HFFc6 (cell line): ENCODE measurements around the gene ACSL3. TPM values are rescaled to one million over a fixed set of nuclear protein-coding genes. Genes with fewer than 3 reads are reported as not detected.

Source experiments
- DNase-seq: peaks from one replicate; pipeline ENCODE4 v3.0.0-alpha.2; 2018
- H3K27ac Mint-ChIP-seq: 2 replicates; pipeline ENCODE4 v1.8.0; 2020; ENCODE audit warnings: mild to moderate bottlenecking, mixed read lengths
- H3K27me3 Mint-ChIP-seq: 2 replicates; pipeline ENCODE4 v1.8.0; 2021; ENCODE audit warnings: mild to moderate bottlenecking, moderate library complexity, mixed read lengths; ENCODE audit not compliant: insufficient read depth
- H3K36me3 Mint-ChIP-seq: 2 replicates; pipeline ENCODE4 v1.8.0; 2021; ENCODE audit warnings: low read depth, mixed read lengths
- H3K4me1 Mint-ChIP-seq: 2 replicates; pipeline ENCODE4 v1.8.0; 2020; ENCODE audit warnings: low read depth, mixed read lengths
- H3K4me3 Mint-ChIP-seq: 2 replicates; pipeline ENCODE4 v1.8.0; 2020; ENCODE audit warnings: mild to moderate bottlenecking, moderate library complexity, mixed read lengths
- H3K9me3 Mint-ChIP-seq: 2 replicates; pipeline ENCODE4 v1.8.0; 2020; ENCODE audit warnings: mild to moderate bottlenecking, mixed read lengths
- total RNA-seq, 6 experiments: library from RNA; stranded (reverse); fragmentation: NEBNext Ultra II Directional; extraction: Animal tissue kit (Norgen Biotek cat#: 25700); gene quantifications; 2 replicates in 1 of 6; 3 replicates in 5 of 6; pipeline ENCODE4 v1.2.3, GENCODE V29; 2021
- TF ChIP-seq, protein P1 (sequence below): fragments of 200-600 bp; sonication (generic); IDR thresholded peaks from 2 replicates; pipeline ENCODE4 v1.5.0; 2021; ENCODE audit warnings: antibody characterized with exemption, mild to moderate bottlenecking

ACSL3 gene
- total RNA-seq, 6 experiments from 2014 or later, result 64.5 to 119 (median 87.8) TPM

DNA sequence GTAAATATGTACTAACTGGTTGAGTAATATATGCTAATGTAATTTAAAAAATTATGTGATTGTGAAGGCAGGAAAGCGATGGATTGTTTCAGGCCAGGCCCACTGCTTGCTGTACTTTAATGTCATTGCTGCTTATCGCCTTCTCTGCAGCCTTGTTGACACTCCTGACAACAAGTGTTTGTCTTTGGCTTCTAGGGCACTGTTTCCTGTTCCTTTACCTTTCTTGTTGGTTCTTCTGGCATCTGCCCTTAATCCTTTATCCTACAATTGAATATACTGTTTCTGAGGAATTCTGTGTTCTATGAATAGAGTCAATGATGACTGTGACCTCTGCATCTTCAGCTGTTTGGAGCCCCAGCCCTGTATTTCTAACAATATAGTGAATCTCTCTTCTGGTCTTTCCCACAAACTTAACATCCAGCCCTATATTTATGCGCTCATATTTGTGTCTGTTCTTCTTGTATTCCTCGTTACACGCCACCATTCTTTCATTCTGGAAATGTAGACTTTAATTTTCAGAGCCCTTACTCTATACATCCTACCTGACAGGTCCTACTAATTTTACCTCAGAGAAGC, 17.6 kb downstream of the ACSL3 start:
- H3K36me3 Mint-ChIP-seq, result no peaks in the 10 kb centered on the region
- H3K4me3 Mint-ChIP-seq, result peak overlapping the region; percentile 18
- H3K27me3 Mint-ChIP-seq, result no peaks in the 10 kb centered on the region; the same call in none of the 2 replicates
- H3K9me3 Mint-ChIP-seq, result no peaks in the 10 kb centered on the region
- TF ChIP-seq, protein P1, sequence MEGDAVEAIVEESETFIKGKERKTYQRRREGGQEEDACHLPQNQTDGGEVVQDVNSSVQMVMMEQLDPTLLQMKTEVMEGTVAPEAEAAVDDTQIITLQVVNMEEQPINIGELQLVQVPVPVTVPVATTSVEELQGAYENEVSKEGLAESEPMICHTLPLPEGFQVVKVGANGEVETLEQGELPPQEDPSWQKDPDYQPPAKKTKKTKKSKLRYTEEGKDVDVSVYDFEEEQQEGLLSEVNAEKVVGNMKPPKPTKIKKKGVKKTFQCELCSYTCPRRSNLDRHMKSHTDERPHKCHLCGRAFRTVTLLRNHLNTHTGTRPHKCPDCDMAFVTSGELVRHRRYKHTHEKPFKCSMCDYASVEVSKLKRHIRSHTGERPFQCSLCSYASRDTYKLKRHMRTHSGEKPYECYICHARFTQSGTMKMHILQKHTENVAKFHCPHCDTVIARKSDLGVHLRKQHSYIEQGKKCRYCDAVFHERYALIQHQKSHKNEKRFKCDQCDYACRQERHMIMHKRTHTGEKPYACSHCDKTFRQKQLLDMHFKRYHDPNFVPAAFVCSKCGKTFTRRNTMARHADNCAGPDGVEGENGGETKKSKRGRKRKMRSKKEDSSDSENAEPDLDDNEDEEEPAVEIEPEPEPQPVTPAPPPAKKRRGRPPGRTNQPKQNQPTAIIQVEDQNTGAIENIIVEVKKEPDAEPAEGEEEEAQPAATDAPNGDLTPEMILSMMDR, result no peak
- DNase-seq, result no peak
- H3K4me1 Mint-ChIP-seq, result peaks cover 50% of the 10 kb centered on the region
- H3K27ac Mint-ChIP-seq, result peak overlapping the region; percentile 54

DNA sequence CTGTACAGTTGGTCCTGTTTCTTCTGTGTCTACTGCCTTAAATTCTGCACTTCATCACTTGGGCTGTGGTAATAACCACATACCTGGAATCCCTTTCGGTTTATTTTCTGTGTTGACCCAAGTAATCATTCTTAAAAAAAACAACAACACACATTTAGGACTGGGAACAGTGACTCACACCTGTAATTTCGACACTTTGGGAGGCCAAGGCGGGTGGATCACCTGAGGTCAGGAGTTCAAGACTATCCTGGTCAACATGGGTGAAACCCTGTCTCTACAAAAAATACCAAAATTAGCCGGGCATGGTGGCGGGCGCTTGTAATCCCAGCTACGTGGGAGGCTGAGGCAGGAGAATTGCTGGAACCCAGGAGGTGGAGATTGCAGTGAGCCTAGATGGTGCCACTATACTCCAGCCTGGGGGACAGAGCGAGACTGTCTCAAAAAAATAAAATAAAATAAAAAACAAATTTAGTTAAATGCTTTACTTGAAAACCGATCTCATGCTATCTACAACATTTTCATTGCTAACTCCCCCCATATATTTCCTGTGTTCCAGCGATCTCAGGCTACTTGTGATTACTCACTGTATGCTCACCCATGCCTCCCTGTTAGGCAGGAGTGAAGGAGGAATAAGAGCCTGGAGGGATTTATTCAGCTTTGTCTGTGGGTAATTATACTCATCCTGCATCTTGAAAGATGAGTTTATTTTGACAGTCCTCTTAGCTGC, 18.2 kb downstream of the ACSL3 start:
- H3K27me3 Mint-ChIP-seq, result no peaks in the 10 kb centered on the region; the same call in none of the 2 replicates
- DNase-seq, result peak; percentile 70
- TF ChIP-seq, protein P1, result no peak
- H3K4me3 Mint-ChIP-seq, result peak overlapping the region; percentile 18
- no peaks in the 10 kb centered on the region for H3K9me3 Mint-ChIP-seq
- H3K4me1 Mint-ChIP-seq, result peaks cover 57% of the 10 kb centered on the region
- peak overlapping the region; percentile 54 for H3K27ac Mint-ChIP-seq
- H3K36me3 Mint-ChIP-seq, result no peaks in the 10 kb centered on the region

- no peaks in the 10 kb centered on the region for H3K9me3 Mint-ChIP-seq
- H3K4me1 Mint-ChIP-seq, result peaks cover 62% of the 10 kb centered on the region
- TF ChIP-seq, protein P1, result no peak
- H3K27ac Mint-ChIP-seq, result peak overlapping the region; percentile 54
- DNase-seq, result no peak
- H3K36me3 Mint-ChIP-seq, result no peaks in the 10 kb centered on the region
- peak overlapping the region; percentile 18 for H3K4me3 Mint-ChIP-seq
- H3K27me3 Mint-ChIP-seq, result no peaks in the 10 kb centered on the region; the same call in none of the 2 replicates
Observed at GRCh38 chr2:222879604-222879933, 18.7 kb downstream of the ACSL3 start.

GRCh38 chr2:222882484-222882928, 21.7 kb downstream of the ACSL3 start:
- Mint-ChIP-seq H3K36me3 (no peaks in the 10 kb centered on the region), H3K27me3 (no peaks in the 10 kb centered on the region; the same call in none of the 2 replicates), H3K4me1 (peaks cover 70% of the 10 kb centered on the region), H3K4me3 (no peak overlapping the region), H3K9me3 (no peaks in the 10 kb centered on the region), H3K27ac (no peak overlapping the region)
- DNase-seq, result no peak
- TF ChIP-seq, protein P1, result no peak

GRCh38 chr2:222883420-222883819, 22.6 kb downstream of the ACSL3 start:
- Mint-ChIP-seq H3K4me3 (no peak overlapping the region), H3K36me3 (no peaks in the 10 kb centered on the region), H3K27me3 (no peaks in the 10 kb centered on the region; the same call in none of the 2 replicates), H3K27ac (no peak overlapping the region), H3K4me1 (peaks cover 63% of the 10 kb centered on the region), H3K9me3 (no peaks in the 10 kb centered on the region)
- TF ChIP-seq, protein P1, result no peak
- no peak for DNase-seq
